Measurements from ENCODE around the gene FAR2. TPM values are rescaled to one million over a fixed set of nuclear protein-coding genes. Genes with fewer than 3 reads are reported as not detected.
"Not testable (repeated sequence)": the region's sequence is repeated elsewhere in the genome, so short reads cannot be mapped to it uniquely, and the experiment has no call there.

The FAR2 gene
- polyA plus RNA-seq, 2 donors, result 0.92 to 1.5 TPM

GRCh38 chr12:29256598-29256997, 107.5 kb downstream of the FAR2 start:
- H3K36me3 ChIP-seq (ENCODE audit: control insufficient read depth in 2 of 2, insufficient read depth in 2 of 2, low read length in 1 of 2), result no peaks in the 10 kb centered on the region
- 83 to 97% methylated on average over 18 to 21 of the region's 21 CpGs for WGBS, 2 donors
- H3K27me3 ChIP-seq (ENCODE audit: control insufficient read depth in 1 of 2, insufficient read depth in 2 of 2, low read length in 2 of 2), result no peaks in the 10 kb centered on the region
- no peaks in the 10 kb centered on the region for H3K4me1 ChIP-seq (ENCODE audit: control insufficient read depth in 2 of 2, insufficient read depth in 2 of 2, low read length in 1 of 2)
- H3K27ac ChIP-seq (ENCODE audit: low read depth in 2 of 2, low read length in 1 of 2), result no peak overlapping the region
- no peak overlapping the region for H3K4me3 ChIP-seq (ENCODE audit: low read depth in 1 of 2, low read length in 2 of 2)
- no peaks in the 10 kb centered on the region for H3K9me3 ChIP-seq (ENCODE audit: control insufficient read depth in 2 of 2, insufficient read depth in 1 of 2, low read depth in 1 of 2, low read length in 1 of 2)

- H3K9me3 ChIP-seq (ENCODE audit: control insufficient read depth in 2 of 2, insufficient read depth in 1 of 2, low read depth in 1 of 2, low read length in 1 of 2); H3K4me1 ChIP-seq (ENCODE audit: control insufficient read depth in 2 of 2, insufficient read depth in 2 of 2, low read length in 1 of 2); H3K27me3 ChIP-seq (ENCODE audit: control insufficient read depth in 1 of 2, insufficient read depth in 2 of 2, low read length in 2 of 2); H3K36me3 ChIP-seq (ENCODE audit: control insufficient read depth in 2 of 2, insufficient read depth in 2 of 2, low read length in 1 of 2); H3K4me3 ChIP-seq (ENCODE audit: low read depth in 1 of 2, low read length in 2 of 2); H3K27ac ChIP-seq (ENCODE audit: low read depth in 2 of 2, low read length in 1 of 2): not testable (repeated sequence)
- 92 to 94% methylated on average over 6 to 11 of the region's 12 CpGs for WGBS, 2 donors
These were observed 108.6 kb downstream of the FAR2 start for GRCh38 chr12:29257687-29258086.

- Histone ChIP-seq H3K9me3 (ENCODE audit: control insufficient read depth in 2 of 2, insufficient read depth in 1 of 2, low read depth in 1 of 2, low read length in 1 of 2) (no peaks in the 10 kb centered on the region), H3K27me3 (ENCODE audit: control insufficient read depth in 1 of 2, insufficient read depth in 2 of 2, low read length in 2 of 2) (no peaks in the 10 kb centered on the region), H3K4me1 (ENCODE audit: control insufficient read depth in 2 of 2, insufficient read depth in 2 of 2, low read length in 1 of 2) (no peaks in the 10 kb centered on the region), H3K27ac (ENCODE audit: low read depth in 2 of 2, low read length in 1 of 2) (no peak overlapping the region), H3K4me3 (ENCODE audit: low read depth in 1 of 2, low read length in 2 of 2) (no peak overlapping the region), H3K36me3 (ENCODE audit: control insufficient read depth in 2 of 2, insufficient read depth in 2 of 2, low read length in 1 of 2) (no peaks in the 10 kb centered on the region)
These were observed 115.3 kb downstream of the FAR2 start for GRCh38 chr12:29264424-29264823.

- Histone ChIP-seq H3K27me3 (ENCODE audit: control insufficient read depth in 1 of 2, insufficient read depth in 2 of 2, low read length in 2 of 2) (no peaks in the 10 kb centered on the region), H3K27ac (ENCODE audit: low read depth in 2 of 2, low read length in 1 of 2) (no peak overlapping the region)
- WGBS, 2 donors, result 88% methylated on average over 5 of the region's 5 CpGs
These were observed 120.8 kb downstream of the FAR2 start for GRCh38 chr12:29269706-29270408.

GRCh38 chr12:29270446-29270845, 121.4 kb downstream of the FAR2 start:
- no peaks in the 10 kb centered on the region for H3K9me3 ChIP-seq (ENCODE audit: control insufficient read depth in 2 of 2, insufficient read depth in 1 of 2, low read depth in 1 of 2, low read length in 1 of 2)
- no peaks in the 10 kb centered on the region for H3K4me1 ChIP-seq (ENCODE audit: control insufficient read depth in 2 of 2, insufficient read depth in 2 of 2, low read length in 1 of 2)
- no peak overlapping the region for H3K27ac ChIP-seq (ENCODE audit: low read depth in 2 of 2, low read length in 1 of 2)
- WGBS, 2 donors, result 89 to 90% methylated on average over 5 of the region's 5 CpGs
- no peak overlapping the region for H3K4me3 ChIP-seq (ENCODE audit: low read depth in 1 of 2, low read length in 2 of 2)
- no peaks in the 10 kb centered on the region for H3K36me3 ChIP-seq (ENCODE audit: control insufficient read depth in 2 of 2, insufficient read depth in 2 of 2, low read length in 1 of 2)
- H3K27me3 ChIP-seq (ENCODE audit: control insufficient read depth in 1 of 2, insufficient read depth in 2 of 2, low read length in 2 of 2), result no peaks in the 10 kb centered on the region

More at GRCh38 chr12:29269706-29270408, 120.8 kb downstream of the FAR2 start:
- no peaks in the 10 kb centered on the region for H3K36me3 ChIP-seq (ENCODE audit: control insufficient read depth in 2 of 2, insufficient read depth in 2 of 2, low read length in 1 of 2)
- H3K4me3 ChIP-seq (ENCODE audit: low read depth in 1 of 2, low read length in 2 of 2), result no peak overlapping the region
- no peaks in the 10 kb centered on the region for H3K9me3 ChIP-seq (ENCODE audit: control insufficient read depth in 2 of 2, insufficient read depth in 1 of 2, low read depth in 1 of 2, low read length in 1 of 2)
- H3K4me1 ChIP-seq (ENCODE audit: control insufficient read depth in 2 of 2, insufficient read depth in 2 of 2, low read length in 1 of 2), result no peaks in the 10 kb centered on the region

GRCh38 chr12:29273178-29273843, 124.2 kb downstream of the FAR2 start:
- 65 to 68% methylated on average over 7 of the region's 7 CpGs for WGBS, 2 donors
- H3K36me3 ChIP-seq (ENCODE audit: control insufficient read depth in 2 of 2, insufficient read depth in 2 of 2, low read length in 1 of 2), result no peaks in the 10 kb centered on the region

GRCh38 chr12:29275834-29276233, 126.8 kb downstream of the FAR2 start:
- 85 to 93% methylated on average over 3 of the region's 3 CpGs for WGBS, 2 donors
- H3K9me3 ChIP-seq (ENCODE audit: control insufficient read depth in 2 of 2, insufficient read depth in 1 of 2, low read depth in 1 of 2, low read length in 1 of 2), result no peaks in the 10 kb centered on the region
- H3K4me1 ChIP-seq (ENCODE audit: control insufficient read depth in 2 of 2, insufficient read depth in 2 of 2, low read length in 1 of 2), result no peaks in the 10 kb centered on the region
- no peak overlapping the region for H3K4me3 ChIP-seq (ENCODE audit: low read depth in 1 of 2, low read length in 2 of 2)
- H3K27me3 ChIP-seq (ENCODE audit: control insufficient read depth in 1 of 2, insufficient read depth in 2 of 2, low read length in 2 of 2), result no peaks in the 10 kb centered on the region
- H3K36me3 ChIP-seq (ENCODE audit: control insufficient read depth in 2 of 2, insufficient read depth in 2 of 2, low read length in 1 of 2), result no peaks in the 10 kb centered on the region
- H3K27ac ChIP-seq (ENCODE audit: low read depth in 2 of 2, low read length in 1 of 2), result no peak overlapping the region

More at GRCh38 chr12:29273178-29273843, 124.2 kb downstream of the FAR2 start:
- Histone ChIP-seq H3K27me3 (ENCODE audit: control insufficient read depth in 1 of 2, insufficient read depth in 2 of 2, low read length in 2 of 2) (no peaks in the 10 kb centered on the region), H3K27ac (ENCODE audit: low read depth in 2 of 2, low read length in 1 of 2) (no peak overlapping the region), H3K9me3 (ENCODE audit: control insufficient read depth in 2 of 2, insufficient read depth in 1 of 2, low read depth in 1 of 2, low read length in 1 of 2) (no peaks in the 10 kb centered on the region), H3K4me1 (ENCODE audit: control insufficient read depth in 2 of 2, insufficient read depth in 2 of 2, low read length in 1 of 2) (no peaks in the 10 kb centered on the region), H3K4me3 (ENCODE audit: low read depth in 1 of 2, low read length in 2 of 2) (no peak overlapping the region)

GRCh38 chr12:29277231-29277630, 128.2 kb downstream of the FAR2 start:
- Histone ChIP-seq H3K27ac (ENCODE audit: low read depth in 2 of 2, low read length in 1 of 2) (no peak overlapping the region), H3K27me3 (ENCODE audit: control insufficient read depth in 1 of 2, insufficient read depth in 2 of 2, low read length in 2 of 2) (no peaks in the 10 kb centered on the region), H3K4me1 (ENCODE audit: control insufficient read depth in 2 of 2, insufficient read depth in 2 of 2, low read length in 1 of 2) (no peaks in the 10 kb centered on the region), H3K9me3 (ENCODE audit: control insufficient read depth in 2 of 2, insufficient read depth in 1 of 2, low read depth in 1 of 2, low read length in 1 of 2) (no peaks in the 10 kb centered on the region), H3K36me3 (ENCODE audit: control insufficient read depth in 2 of 2, insufficient read depth in 2 of 2, low read length in 1 of 2) (no peaks in the 10 kb centered on the region), H3K4me3 (ENCODE audit: low read depth in 1 of 2, low read length in 2 of 2) (no peak overlapping the region)
- 88 to 90% methylated on average over 4 of the region's 4 CpGs for WGBS, 2 donors

GRCh38 chr12:29278673-29279420, 129.8 kb downstream of the FAR2 start:
- H3K27ac ChIP-seq (ENCODE audit: low read depth in 2 of 2, low read length in 1 of 2), result no peak overlapping the region
- 55 to 62% methylated on average over 3 of the region's 3 CpGs for WGBS, 2 donors
- no peaks in the 10 kb centered on the region for H3K9me3 ChIP-seq (ENCODE audit: control insufficient read depth in 2 of 2, insufficient read depth in 1 of 2, low read depth in 1 of 2, low read length in 1 of 2)

More at GRCh38 chr12:29278673-29279420, 129.8 kb downstream of the FAR2 start:
- Histone ChIP-seq H3K4me1 (ENCODE audit: control insufficient read depth in 2 of 2, insufficient read depth in 2 of 2, low read length in 1 of 2) (no peaks in the 10 kb centered on the region), H3K4me3 (ENCODE audit: low read depth in 1 of 2, low read length in 2 of 2) (no peak overlapping the region), H3K36me3 (ENCODE audit: control insufficient read depth in 2 of 2, insufficient read depth in 2 of 2, low read length in 1 of 2) (no peaks in the 10 kb centered on the region), H3K27me3 (ENCODE audit: control insufficient read depth in 1 of 2, insufficient read depth in 2 of 2, low read length in 2 of 2) (no peaks in the 10 kb centered on the region)
